IMR-90 (cell line): ENCODE measurements around the gene PSMC4. TPM values are rescaled to one million over a fixed set of nuclear protein-coding genes. Genes with fewer than 3 reads are reported as not detected.

Experiments used
- ATAC-seq: fragments of 200-7000 bp; cut with Tn5 transposase; 2 replicates; pipeline ENCODE4 v1.9.1; 2020; ENCODE audit warnings: low read depth, mild to moderate bottlenecking, moderate library complexity
- BruUV-seq: library from RNA; stranded (reverse); fragments of 400-500 nt; replicated peaks from 2 replicates; lab custom pipeline; 2021; lab: Mats Ljungman, UMichigan
- CTCF ChIA-PET: fragments of 300-600 bp; formaldehyde crosslinking; extraction: SDS; loops from one replicate; lab custom pipeline; 2021; ENCODE audit warnings: antibody characterized with exemption; lab: Yijun Ruan, JAX
- POLR2A ChIA-PET: fragments of 300-600 bp; sonication (Branson Sonifier 250); formaldehyde crosslinking; loops from one replicate; lab custom pipeline; 2022; ENCODE audit warnings: antibody characterized with exemption; ENCODE audit not compliant: unreplicated experiment; lab: Charles Lee
- DNase-seq: peaks from one replicate; pipeline ENCODE4 v3.0.0; 2013
- H2AFZ ChIP-seq: replicated peaks from 2 replicates; pipeline ENCODE3; 2013; ENCODE audit warnings: low read length, mild to moderate bottlenecking; ENCODE audit not compliant: poor library complexity
- H2AK5ac ChIP-seq: 2 replicates; pipeline ENCODE4 v1.6.1; 2013; ENCODE audit warnings: low read depth, low read length, inconsistent platforms
- H2AK9ac ChIP-seq: replicated peaks from 2 replicates; pipeline ENCODE3; 2013; ENCODE audit warnings: mild to moderate bottlenecking, low read depth, low read length, moderate library complexity; ENCODE audit not compliant: poor library complexity
- H2BK120ac ChIP-seq: 2 replicates; pipeline ENCODE4 v1.6.1; 2013; ENCODE audit warnings: low read depth, low read length, inconsistent platforms
- H2BK15ac ChIP-seq: 3 replicates; pipeline ENCODE4 v1.6.1; 2013; ENCODE audit warnings: low read depth, low read length, inconsistent platforms
- H2BK20ac ChIP-seq: 2 replicates; pipeline ENCODE4 v1.6.1; 2013; ENCODE audit warnings: low read depth, mild to moderate bottlenecking, inconsistent platforms, low read length, moderate library complexity
- H2BK5ac ChIP-seq: 2 replicates; pipeline ENCODE4 v1.6.1; 2013; ENCODE audit warnings: mild to moderate bottlenecking, low read depth, low read length, inconsistent platforms; ENCODE audit not compliant: poor library complexity, severe bottlenecking
- H3K14ac ChIP-seq: replicated peaks from 2 replicates; pipeline ENCODE4 v1.6.1; 2013; ENCODE audit warnings: low read depth, low read length, inconsistent platforms
- H3K18ac ChIP-seq: 2 replicates; pipeline ENCODE4 v1.6.1; 2013; ENCODE audit warnings: low read depth, low read length, control low read depth
- H3K23ac ChIP-seq: 2 replicates; pipeline ENCODE4 v1.6.1; 2013; ENCODE audit warnings: low read depth, low read length, inconsistent platforms
- H3K27ac ChIP-seq: 2 replicates; pipeline ENCODE4 v1.5.1; 2013; ENCODE audit warnings: mild to moderate bottlenecking, control low read depth, low read length; ENCODE audit not compliant: insufficient read depth
- H3K27me3 ChIP-seq: 2 replicates; pipeline ENCODE4 v1.6.1; 2013; ENCODE audit warnings: low read length; ENCODE audit not compliant: control insufficient read depth, insufficient read depth
- H3K36me3 ChIP-seq: 2 replicates; pipeline ENCODE4 v1.6.1; 2013; ENCODE audit warnings: low read length, mixed read lengths; ENCODE audit not compliant: control insufficient read depth, insufficient read depth
- H3K4ac ChIP-seq: 2 replicates; pipeline ENCODE4 v1.6.1; 2013; ENCODE audit warnings: low read depth, low read length, inconsistent platforms
- H3K4me1 ChIP-seq: 2 replicates; pipeline ENCODE4 v1.6.1; 2013; ENCODE audit warnings: low read length, mixed read lengths; ENCODE audit not compliant: control insufficient read depth, insufficient read depth
- H3K4me2 ChIP-seq: 2 replicates; pipeline ENCODE4 v1.6.1; 2013; ENCODE audit warnings: low read depth, mild to moderate bottlenecking, control low read depth, low read length, moderate library complexity
- H3K4me3 ChIP-seq: 2 replicates; pipeline ENCODE4 v1.5.1; 2013; ENCODE audit warnings: low read depth, mild to moderate bottlenecking, control low read depth, low read length, moderate library complexity; ENCODE audit not compliant: insufficient read depth
- H3K56ac ChIP-seq: 2 replicates; pipeline ENCODE4 v1.6.1; 2013; ENCODE audit warnings: low read length, inconsistent platforms; ENCODE audit not compliant: insufficient read depth; ENCODE audit errors: extremely low read depth
- H3K79me1 ChIP-seq, 2 experiments: 2 replicates each; pipeline ENCODE4 v1.6.1; 2013; ENCODE audit warnings: low read length in 2 of 2, inconsistent platforms in 1 of 2, low read depth in 1 of 2
- H3K9ac ChIP-seq: 2 replicates; pipeline ENCODE4 v1.6.1; 2013; ENCODE audit warnings: low read depth, low read length, control low read depth
- H3K9me1 ChIP-seq: 2 replicates; pipeline ENCODE4 v1.6.1; 2013; ENCODE audit warnings: low read length, inconsistent platforms; ENCODE audit not compliant: insufficient read depth
- H3K9me3 ChIP-seq: 2 replicates; pipeline ENCODE4 v1.6.1; 2013; ENCODE audit warnings: low read length; ENCODE audit not compliant: control insufficient read depth, insufficient read depth
- H4K20me1 ChIP-seq: 2 replicates; pipeline ENCODE4 v1.6.1; 2013; ENCODE audit warnings: low read length, inconsistent platforms; ENCODE audit not compliant: insufficient read depth
- H4K5ac ChIP-seq: 2 replicates; pipeline ENCODE4 v1.6.1; 2013; ENCODE audit warnings: mild to moderate bottlenecking, low read depth, low read length, control low read depth
- H4K8ac ChIP-seq, 2 experiments: 2 replicates each; pipeline ENCODE4 v1.6.1; 2013; ENCODE audit warnings: low read depth in 2 of 2, low read length in 2 of 2, control low read depth in 1 of 2, inconsistent platforms in 1 of 2
- H4K91ac ChIP-seq: 2 replicates; pipeline ENCODE4 v1.6.1; 2013; ENCODE audit warnings: low read depth, low read length, inconsistent platforms; ENCODE audit not compliant: insufficient read depth
- BHLHE40 ChIP-seq: fragments of 150-350 bp; IDR thresholded peaks from 2 replicates; pipeline ENCODE4 v1.6.1; 2016; ENCODE audit warnings: mild to moderate bottlenecking, low read depth, low read length
- CEBPB ChIP-seq: IDR thresholded peaks from 2 replicates; pipeline ENCODE4 v1.6.1; 2012; ENCODE audit warnings: low read depth, low read length, improper control_type of control experiment
- MAFK ChIP-seq: IDR thresholded peaks from 2 replicates; pipeline ENCODE4 v1.6.1; 2012; ENCODE audit warnings: low read depth, low read length, improper control_type of control experiment
- NFE2L2 ChIP-seq: fragments of 150-350 bp; IDR thresholded peaks from 2 replicates; pipeline ENCODE4 v1.6.1; 2016; ENCODE audit warnings: low read depth, mild to moderate bottlenecking, low read length
- POLR2A ChIP-seq: IDR thresholded peaks from 2 replicates; pipeline ENCODE4 v1.6.1; 2012; ENCODE audit warnings: mild to moderate bottlenecking, low read depth, low read length
- RAD21 ChIP-seq: IDR thresholded peaks from 2 replicates; pipeline ENCODE4 v1.6.1; 2012; ENCODE audit warnings: low read length, improper control_type of control experiment
- WGBS, 2 experiments: methylation state at CpG; one replicate each; pipeline versions ENCODE4 v1.1.5 to v1.1.7; 2013; ENCODE audit warnings: missing lambda C conversion rate in 2 of 2; ENCODE audit not compliant: insufficient read length in 1 of 2; ENCODE audit errors: extremely low coverage in 2 of 2; 5-methylcytosine and 5-hydroxymethylcytosine counted together
- dilution Hi-C: fragments of 300-500 bp; cut with HindIII; formaldehyde crosslinking; loops from one replicate; pipeline ENCODE4 v1.14.3; 2018; ENCODE audit warnings: low sequenced_read_pairs; ENCODE audit not compliant: unreplicated experiment
- in situ Hi-C: fragments of 300-500 bp; cut with MboI; formaldehyde crosslinking; loops from 3 replicates; pipeline ENCODE4 v1.14.3; 2019; ENCODE audit warnings: low sequenced_read_pairs, inconsistent platforms, mixed read lengths
- intact Hi-C: fragments of 100-400 bp; cut with micrococcal nuclease; formaldehyde crosslinking; loops from 2 replicates; pipeline ENCODE4 v1.10.0; 2022
- polyA plus RNA-seq, 3 experiments: library from polyadenylated mRNA; depleted of rRNA; stranded (reverse); fragments of >200 nt; gene quantifications; 2 replicates each; pipeline ENCODE4 v1.2.3, GENCODE V29; 2012; ENCODE audit warnings: low replicate concordance in 1 of 3
- total RNA-seq: library from RNA; depleted of rRNA; stranded (reverse); fragments of >200 nt; gene quantifications from 2 replicates; pipeline ENCODE4 v1.2.3, GENCODE V29; 2012
- TF ChIP-seq, protein P1 (sequence below): fragments of 150-350 bp; IDR thresholded peaks from 2 replicates; pipeline ENCODE4 v1.6.1; 2016; ENCODE audit warnings: low read depth, mild to moderate bottlenecking, low read length, moderate library complexity, borderline replicate concordance

PSMC4 gene
- total and polyA plus RNA-seq, 2 of the 4 experiments (the other 2 are of a cell fraction) = 148 to 216 TPM

DNA sequence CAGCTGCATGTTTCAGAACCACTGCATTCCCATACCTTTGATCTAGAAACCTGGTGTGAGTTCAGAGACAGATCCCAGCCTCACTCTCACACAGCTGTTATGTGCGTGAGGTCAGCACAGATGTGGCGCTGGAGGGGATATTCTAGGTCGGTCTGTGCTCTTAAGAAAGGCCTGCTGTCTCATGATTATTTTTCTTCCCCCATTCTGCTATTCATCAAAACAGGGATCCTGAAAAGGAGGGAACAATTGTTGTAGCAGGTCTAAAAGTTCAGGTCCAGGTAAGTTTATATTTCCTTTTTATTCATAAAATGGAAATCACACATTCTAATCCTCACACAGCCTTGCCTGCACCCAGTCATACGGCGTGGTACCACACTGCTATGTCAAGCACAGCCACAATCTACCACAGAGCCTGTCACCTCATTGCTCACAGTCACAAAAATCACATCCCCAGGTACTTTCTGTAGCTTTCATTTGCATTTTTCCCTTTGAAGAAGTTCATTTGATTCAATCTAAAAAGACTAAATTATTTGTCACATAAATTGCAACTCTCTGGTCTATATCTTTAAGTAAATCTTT lies 26.8 kb downstream of the PSMC4 start:
- Histone ChIP-seq H3K4me3 (peak overlapping the region; percentile 72), H4K91ac (peak overlapping the region; percentile 92; the same call in 1 of the 2 replicates), H2BK120ac (peak overlapping the region; percentile 73; the same call in 1 of the 2 replicates), H3K27me3 (no peaks in the 10 kb centered on the region), H3K9me3 (no peaks in the 10 kb centered on the region; the same call in 1 of the 2 replicates), H4K5ac (peak overlapping the region; percentile 94), H3K14ac (peak overlapping the region; percentile 93; the same call in 1 of the 2 replicates), H3K36me3 (no peaks in the 10 kb centered on the region), H3K79me1 (peaks cover 16 to 31% of the 10 kb centered on the region in 2 experiments), H2BK5ac (peak overlapping the region; percentile 89), H2AK5ac (peak overlapping the region; percentile 47), H3K4me2 (peak overlapping the region; percentile 85), H3K23ac (peak overlapping the region; percentile 78; the same call in 1 of the 2 replicates), H3K4me1 (peaks cover 5% of the 10 kb centered on the region), H4K8ac (peak overlapping the region; percentile 92 to 98; a peak in 3 of 4 replicates), H4K20me1 (no peaks in the 10 kb centered on the region), H3K9me1 (no peaks in the 10 kb centered on the region; the same call in 1 of the 2 replicates), H3K18ac (no peak overlapping the region), H2AFZ (peak overlapping the region; percentile 98), H3K27ac (no peak overlapping the region), H2AK9ac (peak overlapping the region; percentile 89), H3K9ac (peak overlapping the region; percentile 88), H2BK15ac (no peak overlapping the region; the same call in 2 of the 3 replicates), H3K56ac (no peak overlapping the region), H3K4ac (peak overlapping the region; percentile 89), H2BK20ac (no peak overlapping the region)
- no peak for ATAC-seq
- CTCF ChIA-PET = interaction anchor here (0.6 kb wide), 1 partner anchor 55 kb away, joined by 3 read pairs; no protein-coding TSS in a partner anchor
- POLR2A ChIA-PET = no interaction called here
- DNase-seq = peak; percentile 55
- TSS peak; percentile 51 for BruUV-seq
- no peak for TF ChIP-seq POLR2A
- no peak for TF ChIP-seq NFE2L2
- TF ChIP-seq RAD21 = no peak
- no peak for TF ChIP-seq CEBPB
- no peak for TF ChIP-seq BHLHE40
- TF ChIP-seq MAFK = no peak
- TF ChIP-seq, protein P1, sequence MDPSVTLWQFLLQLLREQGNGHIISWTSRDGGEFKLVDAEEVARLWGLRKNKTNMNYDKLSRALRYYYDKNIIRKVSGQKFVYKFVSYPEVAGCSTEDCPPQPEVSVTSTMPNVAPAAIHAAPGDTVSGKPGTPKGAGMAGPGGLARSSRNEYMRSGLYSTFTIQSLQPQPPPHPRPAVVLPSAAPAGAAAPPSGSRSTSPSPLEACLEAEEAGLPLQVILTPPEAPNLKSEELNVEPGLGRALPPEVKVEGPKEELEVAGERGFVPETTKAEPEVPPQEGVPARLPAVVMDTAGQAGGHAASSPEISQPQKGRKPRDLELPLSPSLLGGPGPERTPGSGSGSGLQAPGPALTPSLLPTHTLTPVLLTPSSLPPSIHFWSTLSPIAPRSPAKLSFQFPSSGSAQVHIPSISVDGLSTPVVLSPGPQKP = no peak
- in situ Hi-C loops (no loop called here), intact Hi-C loops (no loop called here), dilution Hi-C loops (no loop called here)
- no CpG with 5 or more reads among the region's 5 CpGs for WGBS, 2 experiments
